Stimulated activated CD8-positive, alpha-beta memory T cell treated with anti-CD3 and anti-CD28 coated beads, Interleukin-7, amount 100 ng/mL, for 4 hours (primary cell): Measurements from ENCODE around the gene CLDND1.

Experiments used
- DNase-seq, 2 donors: peaks; one replicate each; pipeline ENCODE4 v3.0.0-alpha.2; 2020; ENCODE audit warnings: low read depth in 2 of 2

CLDND1 gene

GRCh38 chr3:98514948-98515347 lies 7.8 kb downstream of the CLDND1 start:
- no peak for DNase-seq

GRCh38 chr3:98513736-98514135 lies 9.0 kb downstream of the CLDND1 start:
- no peak for DNase-seq

- no peak for DNase-seq
Measured at GRCh38 chr3:98513091-98513511, 9.6 kb downstream of the CLDND1 start.

GRCh38 chr3:98512576-98512975 lies 10.1 kb downstream of the CLDND1 start:
- DNase-seq: no peak

GRCh38 chr3:98508582-98508981 lies 14.1 kb downstream of the CLDND1 start:
- DNase-seq: no peak

GRCh38 chr3:98504539-98504938 lies 18.2 kb downstream of the CLDND1 start:
- no peak for DNase-seq

GRCh38 chr3:98501863-98502576 lies 20.7 kb downstream of the CLDND1 start:
- DNase-seq: no peak

- no peak for DNase-seq
Measured at GRCh38 chr3:98501270-98501669, 21.4 kb downstream of the CLDND1 start.

- DNase-seq: no peak
Measured at GRCh38 chr3:98500019-98500418, 22.7 kb downstream of the CLDND1 start.

- DNase-seq: no peak
Measured at GRCh38 chr3:98497381-98497780, 25.3 kb downstream of the CLDND1 start, which contains the start of gene OR5K2. Gene OR5K2 (plus strand): TSS chr3:98497681. CDS start chr3:98497681, 0 bp downstream.

GRCh38 chr3:98483626-98484025 lies 39.1 kb downstream of the CLDND1 start:
- no peak for DNase-seq

GRCh38 chr3:98482717-98483482 lies 39.8 kb downstream of the CLDND1 start:
- no peak for DNase-seq
